GM21717 (cell line): ENCODE measurements around the gene JAG2.

ENCODE experiments used
- ATAC-seq: cut with Tn5 transposase; IDR thresholded peaks from one replicate; pipeline ENCODE4 v1.9.1; 2021; ENCODE audit warnings: mild to moderate bottlenecking, moderate library complexity; ENCODE audit not compliant: unreplicated experiment

The JAG2 gene

GRCh38 chr14:105168496-105168978 is at the start of gene JAG2:
JAG2 (minus strand) TSS chr14:105168776; CDS start chr14:105168420, 356 bp downstream.
- ATAC-seq, result no peak

GRCh38 chr14:105217774-105218173 is 49.2 kb upstream of the JAG2 start:
- ATAC-seq, result no peak

DNA sequence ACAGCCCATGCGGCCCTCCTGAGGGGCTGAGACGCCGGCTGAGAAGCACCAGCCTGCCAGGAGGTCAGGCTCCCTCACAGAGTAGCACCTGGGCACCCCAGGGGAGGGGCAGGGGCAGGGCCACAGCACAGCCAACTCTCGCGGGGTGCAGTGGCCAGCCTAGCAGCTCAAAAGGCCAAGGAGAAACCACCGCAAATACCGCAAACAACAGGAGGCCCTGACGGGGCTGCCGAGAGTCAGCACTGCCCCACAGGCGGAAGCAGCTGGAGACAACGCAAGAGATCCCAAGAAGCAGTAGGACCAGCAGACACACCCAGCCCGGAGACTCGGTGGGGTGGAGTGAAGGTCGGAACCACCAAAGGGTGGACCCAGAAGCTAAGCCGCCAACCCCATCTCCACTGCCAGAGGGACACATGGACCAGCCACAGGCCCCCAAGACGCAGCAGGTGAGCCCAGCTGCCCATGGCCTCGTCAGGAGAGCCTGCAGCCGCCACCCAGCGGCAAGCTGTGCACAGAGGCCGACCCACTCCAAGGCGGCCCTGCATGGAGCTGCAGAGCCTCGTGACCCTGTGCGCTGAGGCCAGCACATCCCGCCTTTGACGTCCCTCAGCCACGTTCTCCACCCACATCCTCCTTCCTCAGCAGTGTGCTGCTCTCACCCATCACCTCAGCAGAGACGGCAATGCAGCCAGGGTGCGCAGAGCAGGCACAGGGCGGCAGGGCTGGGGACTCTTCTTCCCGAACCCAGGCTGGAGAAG is 48.1 kb upstream of the JAG2 start:
- no peak for ATAC-seq

- ATAC-seq, result no peak
Measured at GRCh38 chr14:105215602-105216001, 47.0 kb upstream of the JAG2 start.

GRCh38 chr14:105214324-105214915 is 45.8 kb upstream of the JAG2 start:
- ATAC-seq, result no peak

DNA sequence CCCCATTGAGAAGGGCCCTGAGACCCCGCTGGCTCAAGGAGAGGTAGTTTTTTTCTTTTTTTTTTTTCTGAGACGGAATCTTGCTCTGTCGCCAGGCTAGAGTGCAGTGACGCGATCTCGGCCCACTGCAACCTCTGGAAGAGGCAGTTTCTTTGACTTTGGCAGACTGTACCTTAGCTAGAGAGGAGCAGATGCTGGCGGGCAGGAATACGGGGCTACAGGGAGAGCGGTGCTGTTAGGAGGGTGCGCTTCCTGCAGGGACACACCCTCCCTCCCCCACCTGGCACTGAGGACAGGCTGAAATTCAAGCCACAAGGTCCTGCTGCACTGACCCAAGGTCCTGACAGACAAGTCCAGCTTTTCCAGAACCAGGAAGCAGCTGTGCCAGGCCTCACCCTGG is 44.8 kb upstream of the JAG2 start:
- ATAC-seq, result no peak

DNA sequence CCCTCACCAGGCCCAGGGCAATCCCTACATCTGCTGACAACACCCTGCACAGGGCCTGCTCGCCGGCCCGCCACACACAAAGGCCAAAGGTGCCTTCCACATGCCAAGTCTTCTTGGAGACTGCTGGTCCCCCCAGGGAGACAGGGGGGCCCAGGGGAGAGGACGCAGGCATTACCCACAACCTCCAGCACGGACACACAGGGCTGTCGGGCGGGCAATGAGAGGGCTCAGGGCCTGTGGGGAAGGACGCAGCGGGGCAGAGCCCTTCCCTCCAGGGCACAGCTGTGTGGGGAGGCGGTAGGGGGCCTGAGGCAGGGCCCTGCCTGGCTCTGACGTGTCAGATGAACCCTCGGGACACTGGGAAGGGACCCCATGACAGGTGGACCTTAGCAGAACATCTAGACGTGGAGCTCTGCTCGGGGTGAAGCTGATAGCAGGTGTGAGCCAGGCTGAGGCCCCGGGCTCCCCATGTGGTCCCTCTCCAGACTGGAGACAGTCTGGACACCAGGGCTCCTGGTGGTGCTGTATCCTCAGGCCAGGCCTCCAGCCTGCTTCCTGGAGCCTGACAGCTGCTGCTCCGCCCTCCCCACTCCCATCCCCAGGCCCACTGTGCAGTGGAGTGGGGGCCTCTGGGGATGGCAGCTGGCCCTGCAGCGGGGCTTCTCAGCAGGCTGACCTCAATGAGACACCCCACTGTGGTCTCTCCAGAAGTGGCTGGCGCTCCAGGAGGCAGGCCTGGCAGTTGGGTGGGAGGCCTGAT is 44.1 kb upstream of the JAG2 start:
- ATAC-seq, result no peak

DNA sequence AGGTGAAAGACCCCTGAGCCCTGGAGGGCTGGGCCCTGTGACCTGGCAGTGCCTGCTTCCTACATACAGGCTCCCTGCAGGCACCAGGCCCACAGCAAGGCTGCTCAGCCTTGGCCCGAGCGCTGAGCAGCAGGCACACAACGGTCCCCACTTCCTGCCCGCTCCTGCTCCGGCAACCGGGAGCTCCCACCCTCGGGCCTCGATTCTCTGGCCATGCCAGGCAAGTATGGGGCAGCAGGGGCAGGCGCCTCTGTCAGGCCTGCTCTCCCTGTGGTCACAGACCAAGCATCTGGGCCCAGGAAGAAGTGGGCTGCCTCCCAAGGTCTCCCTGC is 43.1 kb upstream of the JAG2 start:
- no peak for ATAC-seq

- no peak for ATAC-seq
Measured at GRCh38 chr14:105211086-105211757, 42.6 kb upstream of the JAG2 start.

DNA sequence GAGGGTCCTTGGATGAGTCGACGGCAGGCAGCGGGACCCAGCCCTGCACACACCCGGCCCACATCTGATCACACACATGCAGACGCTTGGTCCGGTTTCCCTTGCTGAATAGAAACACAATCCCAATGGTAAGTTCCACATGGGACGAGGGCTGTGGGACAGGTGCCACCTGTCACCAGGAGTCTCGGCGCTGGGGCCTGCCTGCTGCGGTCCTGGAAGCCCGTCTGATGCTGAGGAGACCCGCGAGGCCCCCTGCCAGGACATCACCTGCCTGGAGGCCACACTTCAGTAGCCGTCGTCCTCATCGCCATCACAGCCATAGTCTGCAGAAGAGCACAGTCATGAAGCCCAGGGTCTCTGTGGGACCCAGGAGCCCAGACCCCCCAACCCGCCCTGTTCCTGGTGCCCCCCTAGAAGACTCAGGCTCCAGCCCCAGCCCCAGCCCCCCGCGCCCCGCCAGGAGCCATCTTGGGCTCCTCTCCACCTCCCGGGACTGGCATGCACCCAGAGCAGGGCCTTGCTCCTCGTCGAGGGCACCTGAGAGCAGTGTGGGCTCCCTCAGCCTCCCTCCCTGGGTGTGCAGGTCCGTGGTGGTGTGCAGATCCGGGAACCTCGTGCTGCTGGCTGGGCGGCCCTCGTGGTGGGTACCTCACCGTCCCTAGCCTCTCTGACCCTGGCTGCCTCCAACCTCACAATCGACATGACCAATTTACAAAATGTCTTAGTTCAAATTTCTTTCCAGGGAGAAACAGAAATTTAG is 41.9 kb upstream of the JAG2 start:
- ATAC-seq, result no peak

- ATAC-seq, result no peak
Measured at GRCh38 chr14:105209646-105210045, 41.1 kb upstream of the JAG2 start.

DNA sequence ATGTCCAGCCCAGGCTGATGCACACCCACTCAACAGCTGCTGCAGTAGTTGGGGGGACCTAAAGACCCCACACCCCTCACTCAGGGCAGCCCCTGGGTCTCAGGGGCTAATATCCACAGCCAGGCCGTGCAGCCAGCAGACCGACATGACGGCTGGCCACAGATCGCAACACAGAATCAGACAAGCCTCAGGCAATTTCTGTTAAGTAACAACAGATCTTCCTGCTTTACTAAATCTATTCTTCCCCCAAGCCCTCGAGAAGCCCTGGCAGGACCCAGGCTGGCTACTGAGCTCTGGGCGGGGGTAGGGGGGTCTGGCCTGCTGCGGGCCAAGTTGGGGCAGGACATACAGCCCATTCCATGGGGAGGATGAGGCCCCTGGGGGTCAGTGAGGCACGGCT is 40.5 kb upstream of the JAG2 start:
- no peak for ATAC-seq

GRCh38 chr14:105208738-105209075 is 40.1 kb upstream of the JAG2 start:
- ATAC-seq, result no peak

GRCh38 chr14:105207996-105208737 is 39.6 kb upstream of the JAG2 start:
- ATAC-seq, result no peak

- ATAC-seq, result no peak
Measured at GRCh38 chr14:105207460-105207901, 38.9 kb upstream of the JAG2 start.

DNA sequence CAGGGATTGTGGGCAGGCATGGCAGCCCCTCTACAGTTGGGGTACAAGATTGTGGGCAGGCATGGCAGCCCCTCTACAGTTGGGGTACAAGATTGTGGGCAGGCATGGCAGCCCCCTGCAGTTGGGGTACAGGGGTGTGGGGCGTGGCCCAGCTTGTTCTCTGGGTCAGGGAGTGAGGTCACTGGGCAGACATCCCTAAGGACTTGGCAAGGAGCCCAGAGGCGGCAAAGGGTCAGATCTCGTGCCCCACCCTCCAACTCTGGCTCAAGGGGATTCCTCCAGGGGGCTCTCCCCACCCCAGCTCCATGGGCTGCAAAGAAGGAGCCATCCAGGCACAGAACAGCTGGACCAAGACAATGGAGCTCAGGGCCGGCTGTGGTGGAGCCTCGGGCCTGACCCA is 38.3 kb upstream of the JAG2 start:
- no peak for ATAC-seq

DNA sequence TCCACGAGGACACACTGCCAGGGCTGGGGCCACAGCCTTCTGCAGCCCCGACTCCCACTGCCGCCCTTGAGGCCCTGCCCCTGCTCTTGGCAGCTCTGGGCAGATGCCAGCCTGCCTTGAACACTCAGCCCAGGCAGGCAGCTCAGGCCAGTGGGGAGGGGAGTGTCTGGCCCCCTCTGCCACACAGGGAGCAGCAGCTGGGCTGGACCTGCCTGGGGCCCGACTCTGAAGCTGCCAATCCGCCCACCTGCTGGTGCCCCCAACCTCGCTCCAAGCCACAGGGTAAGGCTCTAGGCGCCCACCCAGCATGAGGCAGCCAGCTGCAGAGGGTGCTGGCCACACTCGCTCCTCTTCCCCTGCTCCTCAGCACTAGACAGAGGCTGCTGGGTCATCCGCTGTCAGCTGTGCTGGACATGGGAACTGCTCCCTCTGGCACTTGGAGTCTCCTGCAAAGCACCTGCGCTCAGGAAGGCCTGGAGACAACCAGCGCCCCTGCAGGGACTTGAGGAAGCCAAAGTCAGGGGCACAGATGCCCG is 37.2 kb upstream of the JAG2 start:
- no peak for ATAC-seq

GRCh38 chr14:105204931-105205672 is 36.5 kb upstream of the JAG2 start:
- no peak for ATAC-seq
